Thymus (tissue), 2 donors: ENCODE results near the gene ATP6V0E1. TPM values are rescaled to one million over a fixed set of nuclear protein-coding genes. Genes with fewer than 3 reads are reported as not detected.

ENCODE experiments used
- polyA plus RNA-seq: library from polyadenylated mRNA; stranded (reverse); fragments of 200-250 nt; gene quantifications from one replicate; pipeline ENCODE4 v1.2.3, GENCODE V29; 2013
- total RNA-seq: library from RNA; stranded (reverse); fragments of 120-200 nt; gene quantifications from one replicate; pipeline ENCODE4 v1.2.4, GENCODE V29; 2013
- donor health status: healthy.

ATP6V0E1 gene
- total and polyA plus RNA-seq, 2 donors = 140 to 420 TPM

Other genes starting within 250 kb of the ATP6V0E1 start
- 54.1 TPM for gene DUSP1, start 212.6 kb upstream of the ATP6V0E1 start, total RNA-seq
- 272 TPM for gene DUSP1, start 212.6 kb upstream of the ATP6V0E1 start, polyA plus RNA-seq
- gene ERGIC1, start 149.5 kb upstream of the ATP6V0E1 start, total RNA-seq = 57.2 TPM
- gene ERGIC1, start 149.5 kb upstream of the ATP6V0E1 start, polyA plus RNA-seq = 69.2 TPM
- gene RPL26L1, start 24.3 kb upstream of the ATP6V0E1 start, total RNA-seq = 57.6 TPM
- 62.4 TPM for gene RPL26L1, start 24.3 kb upstream of the ATP6V0E1 start, polyA plus RNA-seq
- gene CREBRF, start 72.6 kb downstream of the ATP6V0E1 start, total RNA-seq = 16.7 TPM
- gene CREBRF, start 72.6 kb downstream of the ATP6V0E1 start, polyA plus RNA-seq = 12.8 TPM
- 17.7 TPM for gene BNIP1, start 160.8 kb downstream of the ATP6V0E1 start, total RNA-seq
- gene BNIP1, start 160.8 kb downstream of the ATP6V0E1 start, polyA plus RNA-seq = 12.2 TPM